Neural progenitor cell (in vitro differentiated cells): ENCODE results near the gene TPTE2. TPM values are rescaled to one million over a fixed set of nuclear protein-coding genes. Genes with fewer than 3 reads are reported as not detected.

Experiments
- DNase-seq: peaks from one replicate; pipeline ENCODE4 v3.0.0-alpha.2; 2016; ENCODE audit warnings: low spot score
- H2AFZ ChIP-seq: fragments of 200-600 bp; sonication (generic); replicated peaks from 2 replicates; pipeline ENCODE4 v1.6.1; 2016; ENCODE audit warnings: antibody characterized with exemption
- H3F3A ChIP-seq: fragments of 200-600 bp; sonication (generic); 2 replicates; pipeline ENCODE4 v1.6.1; 2016; ENCODE audit warnings: antibody characterized with exemption, low read depth
- H3K27ac ChIP-seq: fragments of 200-600 bp; sonication (generic); 2 replicates; pipeline ENCODE4 v1.5.1; 2016; ENCODE audit warnings: mild to moderate bottlenecking
- H3K27me3 ChIP-seq: fragments of 200-600 bp; sonication (generic); 2 replicates; pipeline ENCODE4 v1.6.1; 2016; ENCODE audit warnings: mild to moderate bottlenecking, moderate library complexity
- H3K36me3 ChIP-seq: fragments of 200-600 bp; sonication (generic); 2 replicates; pipeline ENCODE4 v1.5.1; 2016
- H3K4me1 ChIP-seq: fragments of 200-600 bp; sonication (generic); 2 replicates; pipeline ENCODE4 v1.6.1; 2016; ENCODE audit warnings: mixed run types
- H3K4me2 ChIP-seq: fragments of 200-600 bp; sonication (generic); 2 replicates; pipeline ENCODE4 v1.6.1; 2016
- H3K4me3 ChIP-seq: fragments of 200-600 bp; sonication (generic); 2 replicates; pipeline ENCODE4 v1.5.1; 2016
- H3K79me2 ChIP-seq: fragments of 200-600 bp; sonication (generic); 2 replicates; pipeline ENCODE4 v1.6.1; 2016; ENCODE audit warnings: low read depth
- H3K9ac ChIP-seq: fragments of 200-600 bp; sonication (generic); 2 replicates; pipeline ENCODE4 v1.6.1; 2016
- H3K9me3 ChIP-seq: fragments of 200-600 bp; sonication (generic); 2 replicates; pipeline ENCODE4 v1.5.1; 2016; ENCODE audit warnings: low read depth
- H4K20me1 ChIP-seq: fragments of 200-600 bp; sonication (generic); 2 replicates; pipeline ENCODE4 v1.6.1; 2016; ENCODE audit warnings: low read depth
- H3K27ac Mint-ChIP-seq: 3 replicates; pipeline ENCODE4 v1.8.0; 2021; ENCODE audit warnings: mixed read lengths
- H3K27me3 Mint-ChIP-seq: 2 replicates; pipeline ENCODE4 v1.8.0; 2022; ENCODE audit warnings: low read depth, mild to moderate bottlenecking, inconsistent platforms, moderate library complexity, mixed read lengths; ENCODE audit not compliant: insufficient read depth
- H3K36me3 Mint-ChIP-seq: 3 replicates; pipeline ENCODE4 v1.8.0; 2021; ENCODE audit warnings: mixed read lengths
- H3K4me1 Mint-ChIP-seq: 3 replicates; pipeline ENCODE4 v1.8.0; 2021; ENCODE audit warnings: mixed read lengths
- H3K4me3 Mint-ChIP-seq: 3 replicates; pipeline ENCODE4 v1.8.0; 2021; ENCODE audit warnings: mild to moderate bottlenecking, moderate library complexity, mixed read lengths
- H3K9me3 Mint-ChIP-seq: 3 replicates; pipeline ENCODE4 v1.8.0; 2020; ENCODE audit warnings: mixed read lengths
- CTCF ChIP-seq: fragments of 200-600 bp; sonication (generic); IDR thresholded peaks from 2 replicates; pipeline ENCODE4 v1.5.1; 2017; ENCODE audit warnings: antibody characterized with exemption, mild to moderate bottlenecking
- EZH2 ChIP-seq: fragments of 200-600 bp; sonication (generic); IDR thresholded peaks from 2 replicates; pipeline ENCODE4 v1.6.1; 2017; ENCODE audit warnings: antibody characterized with exemption, mild to moderate bottlenecking, moderate library complexity
- EZH2phosphoT487 ChIP-seq: fragments of 200-600 bp; sonication (generic); IDR thresholded peaks from 2 replicates; pipeline ENCODE4 v1.6.1; 2017; ENCODE audit warnings: antibody characterized with exemption
- total RNA-seq: library from RNA; depleted of rRNA; stranded (reverse); fragments of >200 nt; gene quantifications from 2 replicates; pipeline ENCODE4 v1.2.3, GENCODE V29; 2015; ENCODE audit warnings: low replicate concordance

TPTE2 gene
- total RNA-seq, 1 donor from 2014 or later, result 0.17 TPM

- Histone ChIP-seq H2AFZ (no peak overlapping the region), H3K79me2 (no peaks in the 10 kb centered on the region), H3K4me3 (no peak overlapping the region), H3K27ac (no peak overlapping the region), H3K4me1 (peaks cover 3% of the 10 kb centered on the region), H3K36me3 (no peaks in the 10 kb centered on the region), H3K4me2 (no peak overlapping the region), H4K20me1 (no peaks in the 10 kb centered on the region), H3K27me3 (peaks cover 35% of the 10 kb centered on the region), H3K9ac (no peak overlapping the region), H3F3A (no peaks in the 10 kb centered on the region), H3K9me3 (no peaks in the 10 kb centered on the region)
- Mint-ChIP-seq H3K4me1 (peaks cover 7% of the 10 kb centered on the region), H3K36me3 (peaks cover 9% of the 10 kb centered on the region), H3K27ac (no peak overlapping the region), H3K27me3 (peaks cover 3% of the 10 kb centered on the region), H3K9me3 (peaks cover 11% of the 10 kb centered on the region), H3K4me3 (no peak overlapping the region)
- DNase-seq, result no peak
- no peak for TF ChIP-seq CTCF
- no peak for TF ChIP-seq EZH2phosphoT487
- no peak for TF ChIP-seq EZH2
Measured at GRCh38 chr13:19605161-19605955, 44.0 kb upstream of the TPTE2 start.

GRCh38 chr13:19604306-19604705 is 43.0 kb upstream of the TPTE2 start:
- Histone ChIP-seq H3K36me3 (no peaks in the 10 kb centered on the region), H4K20me1 (no peaks in the 10 kb centered on the region), H3K4me3 (no peak overlapping the region), H2AFZ (no peak overlapping the region), H3K4me1 (peaks cover 3% of the 10 kb centered on the region), H3K27ac (no peak overlapping the region), H3K79me2 (no peaks in the 10 kb centered on the region), H3K9ac (no peak overlapping the region), H3F3A (no peaks in the 10 kb centered on the region), H3K4me2 (no peak overlapping the region), H3K27me3 (peaks cover 35% of the 10 kb centered on the region), H3K9me3 (no peaks in the 10 kb centered on the region)
- H3K9me3 Mint-ChIP-seq, result peaks cover 10% of the 10 kb centered on the region
- H3K27ac Mint-ChIP-seq, result no peak overlapping the region
- no peak for DNase-seq
- H3K4me3 Mint-ChIP-seq, result peak overlapping the region; percentile 11
- TF ChIP-seq EZH2phosphoT487 (no peak), CTCF (no peak), EZH2 (no peak)
- peaks cover 9% of the 10 kb centered on the region for H3K36me3 Mint-ChIP-seq
- peaks cover 9% of the 10 kb centered on the region for H3K4me1 Mint-ChIP-seq
- peaks cover 5% of the 10 kb centered on the region for H3K27me3 Mint-ChIP-seq

GRCh38 chr13:19601749-19602725 is 40.7 kb upstream of the TPTE2 start:
- H3K79me2 ChIP-seq, result no peaks in the 10 kb centered on the region
- no peaks in the 10 kb centered on the region for H3F3A ChIP-seq
- H3K4me3 Mint-ChIP-seq, result peak overlapping the region; percentile 76
- DNase-seq, result peak; percentile 77
- peak overlapping the region; percentile 87 for H2AFZ ChIP-seq
- no peaks in the 10 kb centered on the region for H3K36me3 ChIP-seq
- H3K27ac ChIP-seq, result no peak overlapping the region
- peaks cover 8% of the 10 kb centered on the region for H3K9me3 Mint-ChIP-seq
- H3K36me3 Mint-ChIP-seq, result peaks cover 6% of the 10 kb centered on the region
- H3K4me1 Mint-ChIP-seq, result peaks cover 9% of the 10 kb centered on the region
- no peaks in the 10 kb centered on the region for H3K9me3 ChIP-seq
- no peaks in the 10 kb centered on the region for H4K20me1 ChIP-seq
- peak; percentile 56 for TF ChIP-seq EZH2phosphoT487
- TF ChIP-seq CTCF, result peak; percentile 43
- TF ChIP-seq EZH2, result peak; percentile 67
- peak overlapping the region; percentile 52 for H3K4me3 ChIP-seq
- peaks cover 3% of the 10 kb centered on the region for H3K4me1 ChIP-seq
- peak overlapping the region; percentile 85 for H3K4me2 ChIP-seq
- H3K27me3 ChIP-seq, result peaks cover 35% of the 10 kb centered on the region
- no peak overlapping the region for H3K27ac Mint-ChIP-seq
- no peak overlapping the region for H3K9ac ChIP-seq
- H3K27me3 Mint-ChIP-seq, result peaks cover 5% of the 10 kb centered on the region
